H9 (cell line): Measurements from ENCODE around the gene DCUN1D2. TPM values are rescaled to one million over a fixed set of nuclear protein-coding genes. Genes with fewer than 3 reads are reported as not detected.
A peak's percentile ranks its signal among the peaks of the same experiment; 100 is the strongest.

Experiments
- DNase-seq: peaks from one replicate; pipeline ENCODE4 v3.0.0-alpha.2; 2017
- H2AFZ ChIP-seq: one replicate; pipeline ENCODE4 v1.6.1; 2013; ENCODE audit warnings: mild to moderate bottlenecking, low read length, control low read depth, moderate library complexity
- H2AK5ac ChIP-seq: 2 replicates; pipeline ENCODE4 v1.6.1; 2013; ENCODE audit warnings: low read length, control low read depth, mixed read lengths; ENCODE audit not compliant: insufficient read length
- H2BK120ac ChIP-seq: one replicate; pipeline ENCODE4 v1.6.1; 2013; ENCODE audit warnings: low read depth, mild to moderate bottlenecking, low read length, control low read depth, inconsistent platforms; ENCODE audit not compliant: poor library complexity, severe bottlenecking
- H2BK12ac ChIP-seq: 2 replicates; pipeline ENCODE4 v1.6.1; 2013; ENCODE audit warnings: low read length, control low read depth, mixed read lengths, low read depth; ENCODE audit not compliant: insufficient read length
- H2BK15ac ChIP-seq: 2 replicates; pipeline ENCODE4 v1.6.1; 2013; ENCODE audit warnings: low read depth, low read length, control low read depth
- H2BK20ac ChIP-seq: one replicate; pipeline ENCODE4 v1.6.1; 2013; ENCODE audit warnings: low read depth, mild to moderate bottlenecking, low read length, control low read depth, inconsistent platforms; ENCODE audit not compliant: poor library complexity, severe bottlenecking
- H2BK5ac ChIP-seq: 2 replicates; pipeline ENCODE4 v1.6.1; 2013; ENCODE audit warnings: low read length, control low read depth, mixed read lengths; ENCODE audit not compliant: insufficient read length
- H3K14ac ChIP-seq: 2 replicates; pipeline ENCODE4 v1.6.1; 2013; ENCODE audit warnings: low read length, control low read depth; ENCODE audit not compliant: insufficient read depth
- H3K18ac ChIP-seq: 2 replicates; pipeline ENCODE4 v1.6.1; 2013; ENCODE audit warnings: low read depth, mild to moderate bottlenecking, mixed read lengths, low read length, control low read depth; ENCODE audit not compliant: insufficient read length
- H3K23ac ChIP-seq: 2 replicates; pipeline ENCODE4 v1.6.1; 2013; ENCODE audit warnings: low read length, control low read depth, mixed read lengths, low read depth; ENCODE audit not compliant: insufficient read length
- H3K23me2 ChIP-seq: 2 replicates; pipeline ENCODE4 v1.6.1; 2013; ENCODE audit warnings: low read depth, mild to moderate bottlenecking, mixed read lengths, low read length, control low read depth; ENCODE audit not compliant: insufficient read length, poor library complexity, severe bottlenecking
- H3K27ac ChIP-seq: 2 replicates; pipeline ENCODE4 v1.5.1; 2013; ENCODE audit warnings: low read length, control low read depth, mixed read lengths, low read depth; ENCODE audit not compliant: insufficient read length
- H3K27me3 ChIP-seq: 2 replicates; pipeline ENCODE4 v1.6.1; 2013; ENCODE audit warnings: low read length, control low read depth, inconsistent platforms; ENCODE audit not compliant: insufficient read depth
- H3K4ac ChIP-seq: 2 replicates; pipeline ENCODE4 v1.6.1; 2013; ENCODE audit warnings: low read depth, mild to moderate bottlenecking, control low read depth, inconsistent platforms, low read length, moderate library complexity
- H3K4me1 ChIP-seq: 2 replicates; pipeline ENCODE4 v1.6.1; 2013; ENCODE audit warnings: low read length, control low read depth, inconsistent platforms; ENCODE audit not compliant: insufficient read depth
- H3K4me2 ChIP-seq: 2 replicates; pipeline ENCODE4 v1.6.1; 2013; ENCODE audit warnings: low read length, control low read depth, mixed read lengths; ENCODE audit not compliant: insufficient read length, insufficient read depth
- H3K56ac ChIP-seq: 2 replicates; pipeline ENCODE4 v1.6.1; 2013; ENCODE audit warnings: low read depth, mild to moderate bottlenecking, mixed read lengths, low read length, control low read depth; ENCODE audit not compliant: insufficient read length
- H3K79me1 ChIP-seq: 2 replicates; pipeline ENCODE4 v1.6.1; 2013; ENCODE audit warnings: low read depth, mild to moderate bottlenecking, moderate library complexity, low read length, control low read depth, inconsistent platforms; ENCODE audit not compliant: insufficient read depth, poor library complexity, severe bottlenecking
- H3K79me2 ChIP-seq: 2 replicates; pipeline ENCODE4 v1.6.1; 2013; ENCODE audit warnings: low read length, control low read depth, inconsistent platforms; ENCODE audit not compliant: insufficient read depth
- H3K9ac ChIP-seq: 2 replicates; pipeline ENCODE4 v1.6.1; 2013; ENCODE audit warnings: low read length, control low read depth, mixed read lengths; ENCODE audit not compliant: insufficient read length; ENCODE audit errors: extremely low read depth
- H3K9me3 ChIP-seq: one replicate; pipeline ENCODE4 v1.6.1; 2013; ENCODE audit warnings: low read depth, low read length, inconsistent platforms; ENCODE audit not compliant: control insufficient read depth
- H3T11ph ChIP-seq: one replicate; pipeline ENCODE4 v1.6.1; 2013; ENCODE audit warnings: mild to moderate bottlenecking, low read length, control low read depth, inconsistent platforms
- H4K20me1 ChIP-seq: one replicate; pipeline ENCODE4 v1.6.1; 2013; ENCODE audit not compliant: control insufficient read depth, insufficient read length, insufficient read depth
- H4K5ac ChIP-seq: 2 replicates; pipeline ENCODE4 v1.6.1; 2013; ENCODE audit warnings: low read depth, mild to moderate bottlenecking, mixed read lengths, low read length, control low read depth; ENCODE audit not compliant: insufficient read length
- H4K8ac ChIP-seq: replicated peaks from 2 replicates; pipeline ENCODE4 v1.6.1; 2013; ENCODE audit warnings: low read length, control low read depth, mixed read lengths, low read depth; ENCODE audit not compliant: insufficient read length
- H4K91ac ChIP-seq: 2 replicates; pipeline ENCODE4 v1.6.1; 2013; ENCODE audit warnings: low read depth, mild to moderate bottlenecking, moderate library complexity, mixed read lengths, low read length, control low read depth; ENCODE audit not compliant: insufficient read length
- H3K27ac Mint-ChIP-seq, 3 experiments: 2 replicates in 2 of 3; 3 replicates in 1 of 3; pipeline ENCODE4 v1.8.0; 2020 to 2021; ENCODE audit warnings: mixed read lengths in 3 of 3, mild to moderate bottlenecking in 1 of 3, moderate library complexity in 1 of 3
- H3K27me3 Mint-ChIP-seq: 2 replicates; pipeline ENCODE4 v1.8.0; 2021; ENCODE audit warnings: low read depth, mild to moderate bottlenecking, moderate library complexity, mixed read lengths
- H3K36me3 Mint-ChIP-seq, 3 experiments: 2 replicates in 2 of 3; 3 replicates in 1 of 3; pipeline ENCODE4 v1.8.0; 2020 to 2021; ENCODE audit warnings: low read depth in 3 of 3, mixed read lengths in 3 of 3; ENCODE audit not compliant: insufficient read depth in 1 of 3
- H3K4me1 Mint-ChIP-seq, 2 experiments: 2 replicates each; pipeline ENCODE4 v1.8.0; 2020; ENCODE audit warnings: mixed read lengths in 2 of 2
- H3K4me3 Mint-ChIP-seq, 2 experiments: 2 replicates in 1 of 2; 3 replicates in 1 of 2; pipeline ENCODE4 v1.8.0; 2020 to 2021; ENCODE audit warnings: mild to moderate bottlenecking in 2 of 2, mixed read lengths in 2 of 2, moderate library complexity in 1 of 2
- H3K9me3 Mint-ChIP-seq, 2 experiments: 2 replicates in 1 of 2; 3 replicates in 1 of 2; pipeline ENCODE4 v1.8.0; 2020; ENCODE audit warnings: mild to moderate bottlenecking in 2 of 2, mixed read lengths in 2 of 2, moderate library complexity in 1 of 2
- WGBS: extraction: QIAGEN DNeasy Blood & Tissue Kit; methylation state at CpG from one replicate; pipeline ENCODE4 v1.1.7; 2013; ENCODE audit warnings: missing lambda C conversion rate, low lambda C conversion rate, mixed read lengths; ENCODE audit not compliant: insufficient read length; ENCODE audit errors: extremely low coverage; 5-methylcytosine and 5-hydroxymethylcytosine counted together
- total RNA-seq: library from RNA; stranded (reverse); gene quantifications from 2 replicates; pipeline ENCODE4 v1.2.1, GENCODE V29; 2021
- TF ChIP-seq, protein P1 (sequence below): fragments of 200-600 bp; sonication (generic); conservative IDR thresholded peaks from 3 replicates; pipeline ENCODE4 v1.8.0; 2021; ENCODE audit warnings: antibody characterized with exemption, mild to moderate bottlenecking

The DCUN1D2 gene
- total RNA-seq, 1 experiment from 2014 or later = 36.8 TPM

DNA sequence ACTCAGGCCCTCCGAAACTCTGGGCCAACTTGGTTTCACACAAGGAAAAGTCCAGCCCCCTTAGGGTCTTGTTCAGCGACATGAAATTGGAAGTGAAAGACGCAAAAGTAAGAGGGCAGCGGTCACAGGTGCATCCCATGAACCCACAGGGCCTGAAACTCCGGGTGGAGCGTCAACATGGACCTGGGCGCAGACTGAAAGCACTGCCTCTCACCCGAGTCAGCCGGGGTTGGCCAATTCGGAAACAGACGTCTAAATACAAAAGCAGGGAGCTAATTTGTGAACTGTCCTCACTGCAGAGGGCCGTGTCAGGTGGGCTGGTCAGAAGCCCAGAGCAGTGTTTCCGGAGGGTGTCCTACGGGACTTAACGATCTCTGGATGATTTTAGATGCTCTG, 63.9 kb downstream of the DCUN1D2 start:
- H4K20me1 ChIP-seq = no peaks in the 10 kb centered on the region
- no peaks in the 10 kb centered on the region for H3K27me3 ChIP-seq
- no peaks in the 10 kb centered on the region for H3K79me1 ChIP-seq
- H3K79me2 ChIP-seq = no peaks in the 10 kb centered on the region
- no CpG with 5 or more reads among the region's 15 CpGs for WGBS
- peaks cover 0 to 5% of the 10 kb centered on the region in 2 experiments; a peak in 2 of 4 replicates for H3K4me1 Mint-ChIP-seq
- TF ChIP-seq, protein P1, sequence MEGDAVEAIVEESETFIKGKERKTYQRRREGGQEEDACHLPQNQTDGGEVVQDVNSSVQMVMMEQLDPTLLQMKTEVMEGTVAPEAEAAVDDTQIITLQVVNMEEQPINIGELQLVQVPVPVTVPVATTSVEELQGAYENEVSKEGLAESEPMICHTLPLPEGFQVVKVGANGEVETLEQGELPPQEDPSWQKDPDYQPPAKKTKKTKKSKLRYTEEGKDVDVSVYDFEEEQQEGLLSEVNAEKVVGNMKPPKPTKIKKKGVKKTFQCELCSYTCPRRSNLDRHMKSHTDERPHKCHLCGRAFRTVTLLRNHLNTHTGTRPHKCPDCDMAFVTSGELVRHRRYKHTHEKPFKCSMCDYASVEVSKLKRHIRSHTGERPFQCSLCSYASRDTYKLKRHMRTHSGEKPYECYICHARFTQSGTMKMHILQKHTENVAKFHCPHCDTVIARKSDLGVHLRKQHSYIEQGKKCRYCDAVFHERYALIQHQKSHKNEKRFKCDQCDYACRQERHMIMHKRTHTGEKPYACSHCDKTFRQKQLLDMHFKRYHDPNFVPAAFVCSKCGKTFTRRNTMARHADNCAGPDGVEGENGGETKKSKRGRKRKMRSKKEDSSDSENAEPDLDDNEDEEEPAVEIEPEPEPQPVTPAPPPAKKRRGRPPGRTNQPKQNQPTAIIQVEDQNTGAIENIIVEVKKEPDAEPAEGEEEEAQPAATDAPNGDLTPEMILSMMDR = no peak
- H3T11ph ChIP-seq = no peak overlapping the region
- no peak overlapping the region for H3K18ac ChIP-seq
- no peak overlapping the region for H2AK5ac ChIP-seq
- no peak overlapping the region for H2BK20ac ChIP-seq
- H3K4me3 Mint-ChIP-seq = no peak overlapping the region
- H2BK5ac ChIP-seq = no peak overlapping the region
- H4K8ac ChIP-seq = no peak overlapping the region
- peaks cover 0 to 4% (median 0%) of the 10 kb centered on the region in 3 experiments; a peak in 1 of 7 replicates for H3K36me3 Mint-ChIP-seq
- H3K27ac Mint-ChIP-seq = peak overlapping the region in 2 of 3 experiments; percentile 48 to 52; a peak in 2 of 7 replicates
- DNase-seq = no peak
- H4K91ac ChIP-seq = no peak overlapping the region
- H3K27ac ChIP-seq = no peak overlapping the region
- no peak overlapping the region for H3K9ac ChIP-seq
- H2BK15ac ChIP-seq = no peak overlapping the region
- no peaks in the 10 kb centered on the region for H3K9me3 ChIP-seq
- H3K27me3 Mint-ChIP-seq = no peaks in the 10 kb centered on the region
- H3K4me1 ChIP-seq = no peaks in the 10 kb centered on the region
- no peak overlapping the region for H3K56ac ChIP-seq
- H2BK12ac ChIP-seq = no peak overlapping the region
- no peaks in the 10 kb centered on the region for H3K9me3 Mint-ChIP-seq
- no peak overlapping the region for H4K5ac ChIP-seq
- no peak overlapping the region for H2AFZ ChIP-seq
- no peaks in the 10 kb centered on the region for H3K23me2 ChIP-seq
- no peak overlapping the region; the same call in 1 of the 2 replicates for H3K14ac ChIP-seq
- H3K4me2 ChIP-seq = no peak overlapping the region
- H3K4ac ChIP-seq = no peak overlapping the region
- no peak overlapping the region for H3K23ac ChIP-seq
- no peak overlapping the region for H2BK120ac ChIP-seq
